Activated naive CD8-positive, alpha-beta T cell treated with anti-CD3 and anti-CD28 coated beads for 36 hours (primary cell): ENCODE data around the gene RTN4RL1. TPM values are rescaled to one million over a fixed set of nuclear protein-coding genes. Genes with fewer than 3 reads are reported as not detected.

ENCODE experiments used
- DNase-seq: peaks from one replicate; pipeline ENCODE4 v3.0.0; 2021
- H3K27ac Mint-ChIP-seq: one replicate; pipeline ENCODE4 v1.8.0; 2022; ENCODE audit warnings: mild to moderate bottlenecking, moderate library complexity, mixed read lengths
- H3K27me3 Mint-ChIP-seq: one replicate; pipeline ENCODE4 v1.8.0; 2022; ENCODE audit warnings: mild to moderate bottlenecking, mixed read lengths
- H3K36me3 Mint-ChIP-seq: one replicate; pipeline ENCODE4 v1.8.0; 2021; ENCODE audit warnings: mild to moderate bottlenecking, mixed read lengths
- H3K4me1 Mint-ChIP-seq: one replicate; pipeline ENCODE4 v1.8.0; 2021; ENCODE audit warnings: mixed read lengths
- H3K4me3 Mint-ChIP-seq: one replicate; pipeline ENCODE4 v1.8.0; 2022; ENCODE audit warnings: mild to moderate bottlenecking, moderate library complexity, mixed read lengths
- H3K9me3 Mint-ChIP-seq: one replicate; pipeline ENCODE4 v1.8.0; 2022; ENCODE audit warnings: mixed read lengths
- total RNA-seq, 2 experiments: library from RNA; stranded (reverse); gene quantifications; one replicate each; pipeline ENCODE4 v1.2.3, GENCODE V29; 2021

Gene RTN4RL1
- total RNA-seq, 2 experiments from 2014 or later = 0.64 to 0.80 TPM

GRCh38 chr17:1957037-1957436 is 68.1 kb downstream of the RTN4RL1 start:
- Mint-ChIP-seq H3K27ac (no peak overlapping the region), H3K4me3 (no peak overlapping the region), H3K36me3 (no peaks in the 10 kb centered on the region), H3K27me3 (no peaks in the 10 kb centered on the region), H3K4me1 (no peaks in the 10 kb centered on the region), H3K9me3 (no peaks in the 10 kb centered on the region)
- no peak for DNase-seq

- no peaks in the 10 kb centered on the region for H3K4me1 Mint-ChIP-seq
- no peak for DNase-seq
- H3K36me3 Mint-ChIP-seq = no peaks in the 10 kb centered on the region
- no peaks in the 10 kb centered on the region for H3K9me3 Mint-ChIP-seq
- no peaks in the 10 kb centered on the region for H3K27me3 Mint-ChIP-seq
- H3K4me3 Mint-ChIP-seq = no peak overlapping the region
- no peak overlapping the region for H3K27ac Mint-ChIP-seq
Measured at GRCh38 chr17:1956134-1956533, 69.0 kb downstream of the RTN4RL1 start.

GRCh38 chr17:1953831-1954230 is 71.3 kb downstream of the RTN4RL1 start:
- Mint-ChIP-seq H3K27ac (no peak overlapping the region), H3K27me3 (no peaks in the 10 kb centered on the region), H3K9me3 (no peaks in the 10 kb centered on the region), H3K36me3 (no peaks in the 10 kb centered on the region), H3K4me3 (no peak overlapping the region), H3K4me1 (no peaks in the 10 kb centered on the region)
- DNase-seq = no peak

GRCh38 chr17:1951920-1952319 is 73.2 kb downstream of the RTN4RL1 start:
- H3K4me3 Mint-ChIP-seq = no peak overlapping the region
- no peaks in the 10 kb centered on the region for H3K27me3 Mint-ChIP-seq
- no peak overlapping the region for H3K27ac Mint-ChIP-seq
- no peaks in the 10 kb centered on the region for H3K36me3 Mint-ChIP-seq
- no peaks in the 10 kb centered on the region for H3K4me1 Mint-ChIP-seq
- DNase-seq = no peak
- H3K9me3 Mint-ChIP-seq = no peaks in the 10 kb centered on the region

GRCh38 chr17:1949754-1950153 is 75.4 kb downstream of the RTN4RL1 start:
- Mint-ChIP-seq H3K9me3 (no peaks in the 10 kb centered on the region), H3K4me1 (no peaks in the 10 kb centered on the region), H3K4me3 (no peak overlapping the region), H3K36me3 (no peaks in the 10 kb centered on the region), H3K27me3 (no peaks in the 10 kb centered on the region), H3K27ac (no peak overlapping the region)
- no peak for DNase-seq

GRCh38 chr17:1948517-1948825 is 76.7 kb downstream of the RTN4RL1 start:
- H3K36me3 Mint-ChIP-seq = no peaks in the 10 kb centered on the region
- no peak overlapping the region for H3K4me3 Mint-ChIP-seq
- no peaks in the 10 kb centered on the region for H3K4me1 Mint-ChIP-seq
- no peak for DNase-seq
- no peaks in the 10 kb centered on the region for H3K27me3 Mint-ChIP-seq
- no peak overlapping the region for H3K27ac Mint-ChIP-seq
- H3K9me3 Mint-ChIP-seq = no peaks in the 10 kb centered on the region

- H3K27me3 Mint-ChIP-seq = no peaks in the 10 kb centered on the region
- no peak overlapping the region for H3K4me3 Mint-ChIP-seq
- H3K9me3 Mint-ChIP-seq = no peaks in the 10 kb centered on the region
- DNase-seq = no peak
- H3K36me3 Mint-ChIP-seq = no peaks in the 10 kb centered on the region
- H3K4me1 Mint-ChIP-seq = no peaks in the 10 kb centered on the region
- no peak overlapping the region for H3K27ac Mint-ChIP-seq
Measured at GRCh38 chr17:1947743-1948516, 77.2 kb downstream of the RTN4RL1 start.

- Mint-ChIP-seq H3K27ac (no peak overlapping the region), H3K27me3 (no peaks in the 10 kb centered on the region), H3K36me3 (no peaks in the 10 kb centered on the region), H3K9me3 (no peaks in the 10 kb centered on the region), H3K4me3 (no peak overlapping the region), H3K4me1 (no peaks in the 10 kb centered on the region)
- DNase-seq = no peak
Measured at GRCh38 chr17:1947229-1947742, 77.8 kb downstream of the RTN4RL1 start.

- H3K9me3 Mint-ChIP-seq = no peaks in the 10 kb centered on the region
- H3K27me3 Mint-ChIP-seq = no peaks in the 10 kb centered on the region
- H3K4me1 Mint-ChIP-seq = no peaks in the 10 kb centered on the region
- DNase-seq = no peak
- H3K27ac Mint-ChIP-seq = no peak overlapping the region
- no peaks in the 10 kb centered on the region for H3K36me3 Mint-ChIP-seq
- no peak overlapping the region for H3K4me3 Mint-ChIP-seq
Measured at GRCh38 chr17:1946021-1946932, 78.9 kb downstream of the RTN4RL1 start.

- no peaks in the 10 kb centered on the region for H3K9me3 Mint-ChIP-seq
- no peak for DNase-seq
- H3K36me3 Mint-ChIP-seq = no peaks in the 10 kb centered on the region
- no peak overlapping the region for H3K4me3 Mint-ChIP-seq
- H3K27ac Mint-ChIP-seq = no peak overlapping the region
- H3K27me3 Mint-ChIP-seq = no peaks in the 10 kb centered on the region
- H3K4me1 Mint-ChIP-seq = no peaks in the 10 kb centered on the region
Measured at GRCh38 chr17:1945621-1946020, 79.5 kb downstream of the RTN4RL1 start.

GRCh38 chr17:1943436-1943831 is 81.7 kb downstream of the RTN4RL1 start:
- no peak overlapping the region for H3K27ac Mint-ChIP-seq
- no peaks in the 10 kb centered on the region for H3K27me3 Mint-ChIP-seq
- no peak overlapping the region for H3K4me3 Mint-ChIP-seq
- H3K4me1 Mint-ChIP-seq = no peaks in the 10 kb centered on the region
- no peak for DNase-seq
- H3K9me3 Mint-ChIP-seq = no peaks in the 10 kb centered on the region
- no peaks in the 10 kb centered on the region for H3K36me3 Mint-ChIP-seq

- Mint-ChIP-seq H3K9me3 (no peaks in the 10 kb centered on the region), H3K4me3 (no peak overlapping the region), H3K27me3 (no peaks in the 10 kb centered on the region), H3K4me1 (no peaks in the 10 kb centered on the region), H3K27ac (no peak overlapping the region), H3K36me3 (no peaks in the 10 kb centered on the region)
- DNase-seq = no peak
Measured at GRCh38 chr17:1942666-1943435, 82.3 kb downstream of the RTN4RL1 start.

- Mint-ChIP-seq H3K4me3 (no peak overlapping the region), H3K9me3 (no peaks in the 10 kb centered on the region), H3K27ac (no peak overlapping the region), H3K36me3 (no peaks in the 10 kb centered on the region), H3K27me3 (no peaks in the 10 kb centered on the region), H3K4me1 (no peaks in the 10 kb centered on the region)
- no peak for DNase-seq
Measured at GRCh38 chr17:1942066-1942365, 83.1 kb downstream of the RTN4RL1 start.

GRCh38 chr17:1941272-1942065 is 83.7 kb downstream of the RTN4RL1 start:
- Mint-ChIP-seq H3K27ac (no peak overlapping the region), H3K9me3 (no peaks in the 10 kb centered on the region), H3K36me3 (no peaks in the 10 kb centered on the region), H3K27me3 (no peaks in the 10 kb centered on the region), H3K4me3 (no peak overlapping the region), H3K4me1 (no peaks in the 10 kb centered on the region)
- DNase-seq = no peak

GRCh38 chr17:1940810-1941185 is 84.3 kb downstream of the RTN4RL1 start:
- no peak overlapping the region for H3K4me3 Mint-ChIP-seq
- H3K9me3 Mint-ChIP-seq = no peaks in the 10 kb centered on the region
- DNase-seq = no peak
- no peaks in the 10 kb centered on the region for H3K36me3 Mint-ChIP-seq
- no peaks in the 10 kb centered on the region for H3K27me3 Mint-ChIP-seq
- no peaks in the 10 kb centered on the region for H3K4me1 Mint-ChIP-seq
- H3K27ac Mint-ChIP-seq = no peak overlapping the region
